HCT116 (cell line): ENCODE measurements around the gene SMARCE1. TPM values are rescaled to one million over a fixed set of nuclear protein-coding genes. Genes with fewer than 3 reads are reported as not detected.

Source experiments
- ATAC-seq: fragments of 200-7000 bp; cut with Tn5 transposase; 2 replicates; pipeline ENCODE4 v1.9.1; 2020; ENCODE audit warnings: mild to moderate bottlenecking, moderate library complexity
- BruUV-seq: library from RNA; stranded (reverse); fragments of 400-500 nt; replicated peaks from 2 replicates; lab custom pipeline; 2021; lab: Mats Ljungman, UMichigan
- CTCF ChIA-PET: fragments of 300-600 bp; sonication (Branson Sonifier 250); formaldehyde crosslinking; loops from one replicate; lab custom pipeline; 2021; ENCODE audit warnings: antibody characterized with exemption; lab: Charles Lee
- POLR2A ChIA-PET: fragments of 300-600, 350-600 bp; sonication (Branson Sonifier 250); formaldehyde crosslinking; loops from one replicate; lab custom pipeline; 2021; ENCODE audit warnings: antibody characterized with exemption; lab: Charles Lee
- RAD21 ChIA-PET, 2 experiments: fragments of 300-600 bp; sonication (Branson Sonifier 250); formaldehyde crosslinking; loops; one replicate each; lab custom pipeline; 2023; ENCODE audit warnings: low total read pairs in 2 of 2; ENCODE audit not compliant: uncharacterized antibody in 2 of 2, unreplicated experiment in 2 of 2, low non-redundant PET in 1 of 2; lab: Charles Lee
- DNase-seq: peaks from one replicate; pipeline ENCODE4 v3.0.0-alpha.2; 2010; ENCODE audit warnings: low read depth, low spot score
- H2AFZ ChIP-seq: fragments of 200-600 bp; shearing (Covaris generic), sonication (generic); 2 replicates; pipeline ENCODE4 v1.6.1; 2017; ENCODE audit warnings: low read depth, mixed run types, mixed read lengths, antibody characterized with exemption, low read length; ENCODE audit not compliant: poor library complexity, severe bottlenecking
- H3K27ac ChIP-seq: 2 replicates; pipeline ENCODE4 v1.5.1; 2012; ENCODE audit warnings: low read depth, low read length
- H3K27me3 ChIP-seq: fragments of 200-600 bp; sonication (generic); 2 replicates; pipeline ENCODE4 v1.6.1; 2016; ENCODE audit warnings: mixed run types, low read length, mixed read lengths; ENCODE audit not compliant: insufficient read depth
- H3K36me3 ChIP-seq, 2 experiments: fragments of 200-500 bp in 1 of 2; fragments of 200-600 bp in 1 of 2; sonication (Bioruptor generic) in 1 of 2; sonication (generic) in 1 of 2; 2 replicates each; pipeline versions ENCODE4 v1.5.1 to v1.6.1; 2014 to 2016; ENCODE audit warnings: low read length in 2 of 2, inconsistent platforms in 1 of 2, mixed read lengths in 1 of 2, mixed run types in 1 of 2; ENCODE audit not compliant: insufficient read depth in 2 of 2, control insufficient read depth in 1 of 2
- H3K4me1 ChIP-seq, 2 experiments: fragments of 200-600 bp in 1 of 2; sonication (generic) in 1 of 2; 2 replicates each; pipeline versions ENCODE4 v1.5.1 to v1.6.1; 2012 to 2017; ENCODE audit warnings: low read length in 2 of 2, inconsistent platforms in 1 of 2, mild to moderate bottlenecking in 1 of 2, mixed read lengths in 1 of 2, mixed run types in 1 of 2, moderate library complexity in 1 of 2; ENCODE audit not compliant: insufficient read depth in 2 of 2, control insufficient read depth in 1 of 2
- H3K4me2 ChIP-seq: fragments of 200-600 bp; sonication (generic); 2 replicates; pipeline ENCODE4 v1.6.1; 2017; ENCODE audit warnings: mixed run types, low read length, mixed read lengths
- H3K4me3 ChIP-seq, 2 experiments: fragments of 200-600 bp in 1 of 2; sonication (generic) in 1 of 2; replicated peaks in 1 of 2; 2 replicates each; pipeline ENCODE4 v1.5.1; 2011 to 2016; ENCODE audit warnings: low read length in 2 of 2, control low read depth in 1 of 2, low read depth in 1 of 2, mild to moderate bottlenecking in 1 of 2, mixed read lengths in 1 of 2, mixed run types in 1 of 2
- H3K79me2 ChIP-seq: fragments of 200-600 bp; sonication (generic); 2 replicates; pipeline ENCODE4 v1.6.1; 2017; ENCODE audit warnings: mild to moderate bottlenecking, mixed run types, low read length, moderate library complexity, mixed read lengths; ENCODE audit not compliant: insufficient read depth
- H3K9ac ChIP-seq: fragments of 200-600 bp; sonication (generic); 2 replicates; pipeline ENCODE4 v1.6.1; 2016; ENCODE audit warnings: low read length, mixed read lengths
- H3K9me2 ChIP-seq: fragments of 200-600 bp; sonication (generic), shearing (Covaris generic); 2 replicates; pipeline ENCODE4 v1.6.1; 2017; ENCODE audit warnings: mixed run types, mild to moderate bottlenecking, moderate library complexity; ENCODE audit not compliant: insufficient read depth
- H3K9me3 ChIP-seq, 2 experiments: fragments of 200-500 bp in 1 of 2; fragments of 200-600 bp in 1 of 2; sonication (Bioruptor generic) in 1 of 2; sonication (generic) in 1 of 2; 2 replicates each; pipeline ENCODE4 v1.6.1; 2014 to 2017; ENCODE audit warnings: low read length in 2 of 2, mixed read lengths in 2 of 2, inconsistent platforms in 1 of 2, low read depth in 1 of 2, mild to moderate bottlenecking in 1 of 2, mixed run types in 1 of 2, moderate library complexity in 1 of 2; ENCODE audit not compliant: control insufficient read depth in 1 of 2, insufficient read depth in 1 of 2
- H4K20me1 ChIP-seq: fragments of 200-600 bp; sonication (generic), shearing (Covaris generic); 2 replicates; pipeline ENCODE4 v1.6.1; 2017; ENCODE audit warnings: mixed run types, mild to moderate bottlenecking, moderate library complexity; ENCODE audit not compliant: insufficient read depth
- CBX3 ChIP-seq: IDR thresholded peaks from 2 replicates; pipeline ENCODE4 v1.6.1; 2012; ENCODE audit warnings: low read depth
- CEBPB ChIP-seq: IDR thresholded peaks from 2 replicates; pipeline ENCODE4 v1.6.1; 2012; ENCODE audit warnings: low read depth
- FOSL1 ChIP-seq: IDR thresholded peaks from 2 replicates; pipeline ENCODE4 v1.6.1; 2012; ENCODE audit warnings: low read depth
- JUND ChIP-seq: IDR thresholded peaks from 2 replicates; pipeline ENCODE4 v1.6.1; 2012
- MAX ChIP-seq: IDR thresholded peaks from 2 replicates; pipeline ENCODE4 v1.6.1; 2012
- POLR2A ChIP-seq: IDR thresholded peaks from 2 replicates; pipeline ENCODE4 v1.7.0; 2011; ENCODE audit warnings: borderline replicate concordance; ENCODE audit not compliant: insufficient read depth, insufficient read length; ENCODE audit errors: extremely low read depth
- SIN3A ChIP-seq: IDR thresholded peaks from 2 replicates; pipeline ENCODE4 v1.6.1; 2012; ENCODE audit warnings: low read depth
- ZFX ChIP-seq: fragments of 450-650 bp; IDR thresholded peaks from 2 replicates; pipeline ENCODE4 v1.6.1; 2017
- intact Hi-C: fragments of 100-400 bp; cut with micrococcal nuclease; formaldehyde crosslinking; loops from 2 replicates; pipeline ENCODE4 v1.10.0; 2022
- total RNA-seq: library from RNA; stranded (reverse); gene quantifications from one replicate; pipeline ENCODE4 v1.2.1, GENCODE V29; 2021; ENCODE audit not compliant: unreplicated experiment
- TF ChIP-seq, protein P1 (sequence below): IDR thresholded peaks from 2 replicates; pipeline ENCODE4 v1.6.1; 2011; ENCODE audit warnings: mild to moderate bottlenecking, low read length, moderate library complexity; ENCODE audit not compliant: insufficient replicate concordance; ENCODE audit errors: extremely low read depth
- TF ChIP-seq, protein P2 (sequence below): IDR thresholded peaks from 2 replicates; pipeline ENCODE4 v1.6.1; 2012

Gene SMARCE1
- total RNA-seq, 1 experiment from 2014 or later = 136 TPM

DNA sequence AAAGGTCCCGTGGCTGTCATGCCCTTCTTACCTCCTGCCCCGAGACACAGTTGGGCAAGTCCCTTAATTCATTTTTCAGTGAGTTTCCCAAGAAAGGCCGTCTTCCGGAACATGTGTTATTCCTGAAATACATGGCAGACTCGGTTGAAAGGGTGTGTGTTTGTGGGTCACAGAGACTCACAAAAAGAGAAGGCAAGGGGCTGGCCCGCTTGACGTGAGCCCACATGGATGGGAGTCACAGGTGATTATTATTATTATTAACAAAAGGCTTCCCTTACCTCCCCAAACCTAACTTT, 48.2 kb downstream of the SMARCE1 start:
- CTCF ChIA-PET = interaction anchor here (1.3 kb wide), 1 partner anchor 20 kb away, joined by 3 read pairs; no protein-coding TSS in a partner anchor

More for the DNA sequence above, 48.2 kb downstream of the SMARCE1 start:
- Histone ChIP-seq H3K4me1 (peaks cover 8 to 14% of the 10 kb centered on the region in 2 experiments), H3K9me3 (no peaks in the 10 kb centered on the region), H2AFZ (no peak overlapping the region), H3K4me2 (no peak overlapping the region), H3K27ac (no peak overlapping the region), H3K27me3 (no peaks in the 10 kb centered on the region), H3K79me2 (no peaks in the 10 kb centered on the region), H4K20me1 (no peaks in the 10 kb centered on the region), H3K4me3 (no peak overlapping the region), H3K9me2 (no peaks in the 10 kb centered on the region), H3K9ac (no peak overlapping the region), H3K36me3 (no peaks in the 10 kb centered on the region)
- RAD21 ChIA-PET = no interaction called here
- ATAC-seq (no peak), DNase-seq (no peak)
- TF ChIP-seq, protein P1, sequence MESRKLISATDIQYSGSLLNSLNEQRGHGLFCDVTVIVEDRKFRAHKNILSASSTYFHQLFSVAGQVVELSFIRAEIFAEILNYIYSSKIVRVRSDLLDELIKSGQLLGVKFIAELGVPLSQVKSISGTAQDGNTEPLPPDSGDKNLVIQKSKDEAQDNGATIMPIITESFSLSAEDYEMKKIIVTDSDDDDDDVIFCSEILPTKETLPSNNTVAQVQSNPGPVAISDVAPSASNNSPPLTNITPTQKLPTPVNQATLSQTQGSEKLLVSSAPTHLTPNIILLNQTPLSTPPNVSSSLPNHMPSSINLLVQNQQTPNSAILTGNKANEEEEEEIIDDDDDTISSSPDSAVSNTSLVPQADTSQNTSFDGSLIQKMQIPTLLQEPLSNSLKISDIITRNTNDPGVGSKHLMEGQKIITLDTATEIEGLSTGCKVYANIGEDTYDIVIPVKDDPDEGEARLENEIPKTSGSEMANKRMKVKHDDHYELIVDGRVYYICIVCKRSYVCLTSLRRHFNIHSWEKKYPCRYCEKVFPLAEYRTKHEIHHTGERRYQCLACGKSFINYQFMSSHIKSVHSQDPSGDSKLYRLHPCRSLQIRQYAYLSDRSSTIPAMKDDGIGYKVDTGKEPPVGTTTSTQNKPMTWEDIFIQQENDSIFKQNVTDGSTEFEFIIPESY = no peak
- TF ChIP-seq MAX (no peak), CEBPB (no peak), SIN3A (no peak), FOSL1 (no peak), JUND (no peak), ZFX (no peak), POLR2A (no peak), CBX3 (no peak)
- TF ChIP-seq, protein P2, sequence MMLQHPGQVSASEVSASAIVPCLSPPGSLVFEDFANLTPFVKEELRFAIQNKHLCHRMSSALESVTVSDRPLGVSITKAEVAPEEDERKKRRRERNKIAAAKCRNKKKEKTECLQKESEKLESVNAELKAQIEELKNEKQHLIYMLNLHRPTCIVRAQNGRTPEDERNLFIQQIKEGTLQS = no peak
- intact Hi-C loops = no loop called here
- BruUV-seq = no TSS peak
- POLR2A ChIA-PET = no interaction called here
